GM12878 (cell line): ENCODE measurements around the gene NPDC1. TPM values are rescaled to one million over a fixed set of nuclear protein-coding genes. Genes with fewer than 3 reads are reported as not detected.

Experiments used
- ATAC-seq: fragments of 200-7000 bp; cut with Tn5 transposase; 3 replicates; pipeline ENCODE4 v1.9.1; 2020; ENCODE audit warnings: mild to moderate bottlenecking, moderate library complexity
- BruUV-seq: library from RNA; stranded (reverse); fragments of 400-500 nt; replicated peaks from 2 replicates; lab custom pipeline; 2021; lab: Mats Ljungman, UMichigan
- CTCF ChIA-PET: fragments of 300-600 bp; sonication (Branson Sonifier 250); formaldehyde crosslinking; extraction: SDS; loops from one replicate; lab custom pipeline; 2021; ENCODE audit warnings: inconsistent platforms; lab: Yijun Ruan, JAX
- POLR2A ChIA-PET: fragments of 350-600 bp; formaldehyde crosslinking; extraction: SDS; loops from one replicate; lab custom pipeline; 2021; ENCODE audit warnings: inconsistent platforms; lab: Charles Lee
- RAD21 ChIA-PET: fragments of 300-600 bp; sonication (Branson Sonifier 250); formaldehyde crosslinking; loops from one replicate; lab custom pipeline; 2023; ENCODE audit warnings: antibody characterized with exemption; ENCODE audit not compliant: unreplicated experiment; lab: Charles Lee
- SMC1A ChIA-PET: fragments of 300-600 bp; sonication (Branson Sonifier 250); formaldehyde crosslinking; loops from one replicate; lab custom pipeline; 2023; ENCODE audit not compliant: unreplicated experiment, uncharacterized antibody; lab: Charles Lee
- DNase-seq: peaks from one replicate; pipeline ENCODE4 v3.0.0-alpha.2; 2011; ENCODE audit warnings: low read depth, low spot score
- FAIRE-seq: peaks from 3 replicates; lab custom pipeline; 2011; peaks lifted over from hg19 to GRCh38; lab: Jason Lieb, UNC
- H2AFZ ChIP-seq: 2 replicates; pipeline ENCODE4 v1.6.0; 2011; ENCODE audit warnings: low read depth, low read length, control low read depth; ENCODE audit not compliant: control insufficient read depth
- H3K27ac ChIP-seq: 2 replicates; pipeline ENCODE4 v1.5.1; 2011; ENCODE audit warnings: control low read depth; ENCODE audit not compliant: control insufficient read depth, insufficient read depth
- H3K27me3 ChIP-seq, 2 experiments: replicated peaks in 1 of 2; 2 replicates each; pipeline versions ENCODE4 v1.6.0 to v1.6.1; 2011; ENCODE audit warnings: low read length in 1 of 2; ENCODE audit not compliant: control insufficient read depth in 2 of 2, insufficient read depth in 2 of 2
- H3K36me3 ChIP-seq, 2 experiments: 2 replicates each; pipeline ENCODE4 v1.5.1; 2011; ENCODE audit warnings: low read length in 1 of 2; ENCODE audit not compliant: control insufficient read depth in 2 of 2, insufficient read depth in 2 of 2
- H3K4me1 ChIP-seq: 2 replicates; pipeline ENCODE4 v1.6.1; 2011; ENCODE audit warnings: mild to moderate bottlenecking, low read length, moderate library complexity, mixed read lengths; ENCODE audit not compliant: control insufficient read depth, insufficient read depth
- H3K4me2 ChIP-seq: 2 replicates; pipeline ENCODE4 v1.6.0; 2011; ENCODE audit warnings: control low read depth; ENCODE audit not compliant: control insufficient read depth, insufficient read depth
- H3K4me3 ChIP-seq: fragments of 200-600 bp; sonication (generic); 2 replicates; pipeline ENCODE4 v1.5.1; 2016
- H3K79me2 ChIP-seq: 2 replicates; pipeline ENCODE4 v1.6.0; 2011; ENCODE audit warnings: low read length; ENCODE audit not compliant: control insufficient read depth, insufficient read depth
- H3K9ac ChIP-seq: 2 replicates; pipeline ENCODE4 v1.8.0; 2011; ENCODE audit warnings: low read length, control low read depth, mixed read lengths; ENCODE audit not compliant: control insufficient read depth, insufficient read depth
- H3K9me3 ChIP-seq: replicated peaks from 3 replicates; pipeline ENCODE4 v1.5.1; 2011; ENCODE audit warnings: mild to moderate bottlenecking, low read length; ENCODE audit not compliant: control insufficient read depth, insufficient read depth
- H4K20me1 ChIP-seq: 2 replicates; pipeline ENCODE4 v1.6.0; 2011; ENCODE audit not compliant: control insufficient read depth, insufficient read depth
- DPF2 ChIP-seq: fragments of 450-650 bp; IDR thresholded peaks from 2 replicates; pipeline ENCODE4 v1.6.1; 2017; ENCODE audit warnings: mild to moderate bottlenecking
- ETV6 ChIP-seq, 2 experiments: fragments of 450-650 bp in 1 of 2; IDR thresholded peaks in 1 of 2; conservative IDR thresholded peaks in 1 of 2; 2 replicates each; pipeline ENCODE4 v1.6.1; 2014; ENCODE audit warnings: antibody characterized with exemption in 1 of 2, borderline replicate concordance in 1 of 2, low read depth in 1 of 2, mild to moderate bottlenecking in 1 of 2, moderate library complexity in 1 of 2
- HCFC1 ChIP-seq: fragments of 150-350 bp; IDR thresholded peaks from 2 replicates; pipeline ENCODE4 v1.6.1; 2014; ENCODE audit warnings: low read length
- IKZF2 ChIP-seq, 2 experiments: fragments of 450-650 bp; IDR thresholded peaks; 2 replicates each; pipeline ENCODE4 v1.6.1; 2017; ENCODE audit warnings: mild to moderate bottlenecking in 2 of 2, moderate library complexity in 2 of 2
- MEF2B ChIP-seq: fragments of 450-650 bp; IDR thresholded peaks from 2 replicates; pipeline ENCODE4 v1.6.1; 2018; ENCODE audit warnings: mild to moderate bottlenecking, moderate library complexity; ENCODE audit not compliant: partially characterized antibody, poor library complexity, severe bottlenecking
- MXI1 ChIP-seq: fragments of 150-350 bp; IDR thresholded peaks from 2 replicates; pipeline ENCODE4 v1.6.1; 2011; ENCODE audit warnings: low read depth, mild to moderate bottlenecking, inconsistent platforms, low read length, improper control_type of control experiment
- MYC ChIP-seq: IDR thresholded peaks from 2 replicates; pipeline ENCODE4 v1.6.1; 2011; ENCODE audit warnings: mild to moderate bottlenecking, low read length, moderate library complexity, inconsistent platforms; ENCODE audit not compliant: insufficient read depth, insufficient replicate concordance, insufficient read length, severe bottlenecking
- NFYB ChIP-seq: IDR thresholded peaks from 2 replicates; pipeline ENCODE4 v1.6.1; 2011; ENCODE audit warnings: low read depth, mild to moderate bottlenecking, low read length, improper control_type of control experiment, moderate library complexity; ENCODE audit not compliant: insufficient read depth
- NR2C1 ChIP-seq: fragments of 450-650 bp; IDR thresholded peaks from 2 replicates; pipeline ENCODE4 v1.6.1; 2017; ENCODE audit warnings: antibody characterized with exemption, mild to moderate bottlenecking, moderate library complexity
- PAX5 ChIP-seq: IDR thresholded peaks from 2 replicates; pipeline ENCODE4 v1.6.1; 2011; ENCODE audit warnings: low read depth, low read length, borderline replicate concordance
- RB1 ChIP-seq: fragments of 450-650 bp; formaldehyde crosslinking; IDR thresholded peaks from 2 replicates; pipeline ENCODE4 v1.6.1; 2017; ENCODE audit warnings: mild to moderate bottlenecking, borderline replicate concordance
- SIN3A ChIP-seq: IDR thresholded peaks from 2 replicates; pipeline ENCODE4 v1.6.1; 2012; ENCODE audit warnings: low read depth, low read length, improper control_type of control experiment
- SMAD5 ChIP-seq: IDR thresholded peaks from 2 replicates; pipeline ENCODE4 v1.6.1; 2016; ENCODE audit warnings: antibody characterized with exemption, low read depth
- SUPT20H ChIP-seq: IDR thresholded peaks from 2 replicates; pipeline ENCODE4 v1.6.1; 2011; ENCODE audit warnings: low read depth, mild to moderate bottlenecking, low read length, moderate library complexity, borderline replicate concordance; ENCODE audit not compliant: control insufficient read depth
- TAF1 ChIP-seq: IDR thresholded peaks from 2 replicates; pipeline ENCODE4 v1.6.1; 2011; ENCODE audit warnings: mild to moderate bottlenecking, low read depth, low read length, borderline replicate concordance
- TARDBP ChIP-seq: IDR thresholded peaks from 2 replicates; pipeline ENCODE4 v1.6.1; 2016; ENCODE audit warnings: borderline replicate concordance
- ZBTB33 ChIP-seq: fragments of 450-650 bp; IDR thresholded peaks from 2 replicates; pipeline ENCODE4 v1.6.1; 2017; ENCODE audit warnings: mild to moderate bottlenecking
- ZNF24 ChIP-seq: fragments of 450-650 bp; IDR thresholded peaks from 2 replicates; pipeline ENCODE4 v1.6.1; 2017; ENCODE audit warnings: antibody characterized with exemption, mild to moderate bottlenecking
- WGBS: methylation state at CpG from one replicate; pipeline ENCODE4 v1.1.6; 2016; ENCODE audit warnings: low lambda C conversion rate; ENCODE audit not compliant: insufficient replicate concordance, insufficient coverage; ENCODE audit errors: missing lambda C conversion rate; 5-methylcytosine and 5-hydroxymethylcytosine counted together
- in situ Hi-C: fragments of 300-500 bp; cut with MboI; formaldehyde crosslinking; loops from 9 replicates; pipeline ENCODE4 v1.14.3; 2018; ENCODE audit warnings: mixed read lengths
- intact Hi-C: fragments of 100-400 bp; cut with micrococcal nuclease; formaldehyde crosslinking; loops from one replicate; pipeline ENCODE4 v1.14.2; 2022; ENCODE audit not compliant: unreplicated experiment
- polyA plus RNA-seq, 11 experiments: library from polyadenylated mRNA; depleted of rRNA in 4 of 11; unstranded in 6 of 11; stranded (reverse) in 5 of 11; fragments of >200 nt; fragmentation: Nextera tagmentation in 4 of 11; fragmentation: Illumina TruSeq in 1 of 11; extraction: Ambion mirVana in 4 of 11; extraction: Trizol in 1 of 11; gene quantifications; 1 replicate in 1 of 11; 2 replicates in 10 of 11; pipeline versions ENCODE4 v1.2.1 to v1.2.3, GENCODE V29; 2011 to 2016; ENCODE audit warnings: inconsistent platforms in 2 of 11, missing spikeins in 2 of 11, low read depth in 1 of 11
- total RNA-seq, 4 experiments: library from RNA; depleted of rRNA in 3 of 4; stranded (reverse); fragments of >200 nt in 3 of 4; fragmentation: Illumina TruSeq in 1 of 4; extraction: Trizol in 1 of 4; gene quantifications; 2 replicates each; pipeline versions ENCODE4 v1.2.1 to v1.2.3, GENCODE V29; 2013 to 2021

NPDC1 gene
- total and polyA plus RNA-seq, 10 of the 15 experiments (the other 5 are each of a cell fraction or from before 2014, with no cell fraction given), result 0.04 to 1.7 (median 0.77) TPM; not detected in 2

- TF ChIP-seq MXI1 (no peak), SMAD5 (no peak), NFYB (no peak), ETV6 (conservative IDR thresholded peaks at IDR 0.05 in 1 of 2, IDR thresholded peaks at IDR 0.05 in 1 of 2; ENCODE audit: borderline replicate concordance in 1 of 2, low read depth in 1 of 2) (no peak)
These were observed 5.3 kb upstream of the NPDC1 start (continued) for GRCh38 chr9:137051145-137051724.

GRCh38 chr9:137050570-137050969 is 4.6 kb upstream of the NPDC1 start:
- H3K79me2 ChIP-seq, result no peaks in the 10 kb centered on the region
- H3K27ac ChIP-seq, result no peak overlapping the region
- ChIA-PET CTCF (interaction anchor here (4.7 kb wide), 1 partner anchor 15 kb away, joined by 81 read pairs; no protein-coding TSS in a partner anchor), POLR2A (no interaction called here), RAD21 (no interaction called here), SMC1A (no interaction called here)
- peaks cover 13 to 20% of the 10 kb centered on the region in 2 experiments; a peak in 3 of 4 replicates for H3K27me3 ChIP-seq
- H3K36me3 ChIP-seq, result no peaks in the 10 kb centered on the region
- TF ChIP-seq PAX5, result no peak
- no peak for TF ChIP-seq TARDBP
- no peak for TF ChIP-seq MEF2B
- TF ChIP-seq NR2C1, result no peak
- no peak for TF ChIP-seq SIN3A
- no peak for TF ChIP-seq ZBTB33
- TF ChIP-seq SUPT20H, result no peak
- TF ChIP-seq DPF2, result no peak
- TF ChIP-seq ZNF24, result no peak
- no peak for TF ChIP-seq TAF1
- TF ChIP-seq MYC, result no peak
- TF ChIP-seq IKZF2 (IDR thresholded peaks at IDR 0.05), result no peak
- TF ChIP-seq HCFC1, result no peak
- no peak for TF ChIP-seq RB1
- ATAC-seq (no peak), FAIRE-seq (no peak), DNase-seq (no peak)
- H3K4me3 ChIP-seq, result no peak overlapping the region
- no peaks in the 10 kb centered on the region for H3K4me1 ChIP-seq
- no peak overlapping the region for H2AFZ ChIP-seq
- H4K20me1 ChIP-seq, result no peaks in the 10 kb centered on the region
- no TSS peak for BruUV-seq
- intact Hi-C loops (no loop called here), in situ Hi-C loops (no loop called here)
- H3K9me3 ChIP-seq, result no peaks in the 10 kb centered on the region
- H3K4me2 ChIP-seq, result no peak overlapping the region
- H3K9ac ChIP-seq, result no peak overlapping the region
- 9% methylated on average over 5 of the region's 5 CpGs for WGBS
